Ascending aorta (tissue), 2 donors: Measurements from ENCODE around the gene C16orf92. TPM values are rescaled to one million over a fixed set of nuclear protein-coding genes. Genes with fewer than 3 reads are reported as not detected.

ENCODE experiments used
- DNase-seq, 2 donors: peaks; one replicate each; pipeline ENCODE4 v3.0.0-alpha.2; 2019; ENCODE audit warnings: low spot score in 2 of 2
- H3K27ac ChIP-seq, 2 donors: fragments of 200-600 bp; sonication (generic); one replicate each; pipeline ENCODE4 v1.5.1; 2016 to 2017; ENCODE audit warnings: mild to moderate bottlenecking in 1 of 2
- H3K27me3 ChIP-seq: fragments of 200-600 bp; sonication (generic); one replicate; pipeline ENCODE4 v1.5.1; 2017
- H3K36me3 ChIP-seq, 2 donors: fragments of 200-600 bp; sonication (generic); one replicate each; pipeline ENCODE4 v1.5.1; 2016
- H3K4me1 ChIP-seq, 2 donors: fragments of 200-600 bp; sonication (generic); one replicate each; pipeline ENCODE4 v1.5.1; 2016 to 2017; ENCODE audit warnings: mild to moderate bottlenecking in 1 of 2
- H3K4me3 ChIP-seq, 2 donors: fragments of 200-600 bp; sonication (generic); one replicate each; pipeline ENCODE4 v1.5.1; 2016 to 2017; ENCODE audit warnings: mild to moderate bottlenecking in 1 of 2
- H3K9me3 ChIP-seq, 2 donors: fragments of 200-600 bp; sonication (generic); one replicate each; pipeline ENCODE4 v1.5.1; 2016
- CTCF ChIP-seq, 3 experiments: fragments of 200-600 bp in 2 of 3; fragments of 450-650 bp in 1 of 3; sonication (generic) in 2 of 3; IDR thresholded peaks; one replicate each; pipeline ENCODE4 v1.5.1; 2016 to 2019; ENCODE audit warnings: antibody characterized with exemption in 3 of 3, mild to moderate bottlenecking in 1 of 3, moderate library complexity in 1 of 3
- intact Hi-C: fragments of 100-400 bp; cut with DNase I; formaldehyde crosslinking; loops from one replicate; pipeline ENCODE4 v1.15.1; 2023
- total RNA-seq: library from RNA; depleted of rRNA; stranded (reverse); fragments of >200 nt; gene quantifications from one replicate; pipeline ENCODE4 v1.1.0, GENCODE V29; 2016

Gene C16orf92
- total RNA-seq, 1 donor from 2014 or later: not detected

GRCh38 chr16:29984137-29984763, 38.7 kb upstream of the C16orf92 start:
- H3K4me1 ChIP-seq: no peaks in the 10 kb centered on the region
- H3K36me3 ChIP-seq: peaks cover 90 to 100% of the 10 kb centered on the region in 2 donors
- no peaks in the 10 kb centered on the region for H3K9me3 ChIP-seq
- H3K27me3 ChIP-seq: no peaks in the 10 kb centered on the region
- intact Hi-C loops: no loop called here
- H3K27ac ChIP-seq: no peak overlapping the region
- no peak for DNase-seq
- no peak overlapping the region for H3K4me3 ChIP-seq
- TF ChIP-seq CTCF (IDR thresholded peaks at IDR 0.05): no peak

DNA sequence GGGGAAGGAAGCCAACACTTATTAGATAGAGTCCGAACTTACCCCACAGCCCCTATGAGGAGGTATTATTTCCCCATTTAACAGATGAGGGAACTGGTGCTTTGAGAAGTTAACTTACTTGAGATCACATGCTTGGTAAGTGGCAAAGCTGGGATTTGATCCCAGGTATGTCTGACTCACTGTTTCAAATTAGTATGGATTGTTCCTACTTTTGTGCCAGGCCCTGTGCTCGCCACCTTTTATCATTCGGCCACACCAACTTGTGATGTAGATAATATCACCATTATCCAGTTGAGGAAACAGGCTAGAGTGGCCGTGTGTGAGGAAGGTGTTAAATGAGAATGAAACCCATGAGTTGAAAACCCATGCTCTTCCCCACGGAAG, 38.2 kb upstream of the C16orf92 start:
- no peak overlapping the region for H3K4me3 ChIP-seq
- intact Hi-C loops: no loop called here

DNA sequence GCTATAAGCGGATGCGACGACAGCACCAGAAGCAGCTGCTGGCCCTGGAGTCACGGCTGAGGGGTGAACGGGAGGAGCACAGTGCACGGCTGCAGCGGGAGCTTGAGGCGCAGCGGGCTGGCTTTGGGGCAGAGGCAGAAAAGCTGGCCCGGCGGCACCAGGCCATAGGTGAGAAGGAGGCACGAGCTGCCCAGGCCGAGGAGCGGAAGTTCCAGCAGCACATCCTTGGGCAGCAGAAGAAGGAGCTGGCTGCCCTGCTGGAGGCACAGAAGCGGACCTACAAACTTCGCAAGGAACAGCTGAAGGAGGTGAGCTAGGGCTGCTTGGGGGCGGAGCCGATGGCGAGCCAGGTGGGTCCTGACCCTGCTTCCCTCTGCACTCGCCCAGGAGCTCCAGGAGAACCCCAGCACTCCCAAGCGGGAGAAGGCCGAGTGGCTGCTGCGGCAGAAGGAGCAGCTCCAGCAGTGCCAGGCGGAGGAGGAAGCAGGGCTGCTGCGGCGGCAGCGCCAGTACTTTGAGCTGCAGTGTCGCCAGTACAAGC, 37.7 kb upstream of the C16orf92 start:
- no peak for DNase-seq
- intact Hi-C loops: no loop called here

More for the DNA sequence above, 38.2 kb upstream of the C16orf92 start:
- H3K27ac ChIP-seq: no peak overlapping the region
- no peaks in the 10 kb centered on the region for H3K9me3 ChIP-seq
- H3K27me3 ChIP-seq: no peaks in the 10 kb centered on the region
- no peak for DNase-seq
- H3K4me1 ChIP-seq: no peaks in the 10 kb centered on the region
- TF ChIP-seq CTCF (IDR thresholded peaks at IDR 0.05): no peak
- H3K36me3 ChIP-seq: peaks cover 89 to 100% of the 10 kb centered on the region in 2 donors

GRCh38 chr16:29986231-29986630, 36.8 kb upstream of the C16orf92 start:
- intact Hi-C loops: no loop called here
- TF ChIP-seq CTCF (IDR thresholded peaks at IDR 0.05): no peak
- Histone ChIP-seq H3K27me3 (no peaks in the 10 kb centered on the region), H3K27ac (no peak overlapping the region), H3K9me3 (no peaks in the 10 kb centered on the region), H3K4me3 (no peak overlapping the region), H3K4me1 (no peaks in the 10 kb centered on the region), H3K36me3 (peaks cover 88 to 100% of the 10 kb centered on the region in 2 donors)
- no peak for DNase-seq

More for the DNA sequence above, 37.7 kb upstream of the C16orf92 start:
- Histone ChIP-seq H3K9me3 (no peaks in the 10 kb centered on the region), H3K27ac (no peak overlapping the region), H3K4me1 (no peaks in the 10 kb centered on the region), H3K36me3 (peaks cover 86 to 100% of the 10 kb centered on the region in 2 donors), H3K4me3 (no peak overlapping the region), H3K27me3 (no peaks in the 10 kb centered on the region)
- no peak for TF ChIP-seq CTCF (IDR thresholded peaks at IDR 0.05)

DNA sequence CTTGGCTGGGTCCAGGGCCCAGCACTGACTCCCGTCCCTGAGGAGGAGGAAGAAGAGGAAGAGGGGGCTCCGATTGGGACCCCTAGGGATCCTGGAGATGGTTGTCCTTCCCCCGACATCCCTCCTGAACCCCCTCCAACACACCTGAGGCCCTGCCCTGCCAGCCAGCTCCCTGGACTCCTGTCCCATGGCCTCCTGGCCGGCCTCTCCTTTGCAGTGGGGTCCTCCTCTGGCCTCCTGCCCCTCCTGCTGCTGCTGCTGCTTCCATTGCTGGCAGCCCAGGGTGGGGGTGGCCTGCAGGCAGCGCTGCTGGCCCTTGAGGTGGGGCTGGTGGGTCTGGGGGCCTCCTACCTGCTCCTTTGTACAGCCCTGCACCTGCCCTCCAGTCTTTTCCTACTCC, 36.1 kb upstream of the C16orf92 start:
- Histone ChIP-seq H3K9me3 (no peaks in the 10 kb centered on the region), H3K27ac (no peak overlapping the region), H3K4me1 (no peaks in the 10 kb centered on the region), H3K4me3 (no peak overlapping the region), H3K36me3 (peaks cover 86 to 100% of the 10 kb centered on the region in 2 donors), H3K27me3 (no peaks in the 10 kb centered on the region)
- no peak for DNase-seq
- intact Hi-C loops: no loop called here
- TF ChIP-seq CTCF (IDR thresholded peaks at IDR 0.05): no peak
